Erythroblast (primary cell): Measurements from ENCODE around the gene PTPRA.
A peak's percentile ranks its signal among the peaks of the same experiment; 100 is the strongest.
"Not testable (repeated sequence)": the region's sequence is repeated elsewhere in the genome, so short reads cannot be mapped to it uniquely, and the experiment has no call there.

Experiments used
- DNase-seq, 2 experiments: peaks; one replicate each; lab custom pipeline; 2025; lab: John Stamatoyannopoulos, UW
- GATA1 ChIP-seq: IDR thresholded peaks from 2 replicates; pipeline ENCODE4 v1.6.1; 2011; ENCODE audit warnings: low read depth, mild to moderate bottlenecking, control low read depth, low read length, moderate library complexity
- POLR2A ChIP-seq: IDR thresholded peaks from 2 replicates; pipeline ENCODE4 v1.6.1; 2011; ENCODE audit warnings: mild to moderate bottlenecking, low read length

PTPRA gene

GRCh38 chr20:2873010-2873746 is at the start of gene PTPRA:
Gene PTPRA, plus strand, starts transcription at chr20:2873481. Its CDS starts 90,797 bp downstream, at chr20:2964278.
- DNase-seq = peak; percentile 95 to 96
- TF ChIP-seq POLR2A = peak; percentile 99
- TF ChIP-seq GATA1 = no peak

- no peak for TF ChIP-seq GATA1
- no peak for TF ChIP-seq POLR2A
- no peak for DNase-seq
Observed at GRCh38 chr20:2825761-2826160, 47.5 kb upstream of the PTPRA start.

DNA sequence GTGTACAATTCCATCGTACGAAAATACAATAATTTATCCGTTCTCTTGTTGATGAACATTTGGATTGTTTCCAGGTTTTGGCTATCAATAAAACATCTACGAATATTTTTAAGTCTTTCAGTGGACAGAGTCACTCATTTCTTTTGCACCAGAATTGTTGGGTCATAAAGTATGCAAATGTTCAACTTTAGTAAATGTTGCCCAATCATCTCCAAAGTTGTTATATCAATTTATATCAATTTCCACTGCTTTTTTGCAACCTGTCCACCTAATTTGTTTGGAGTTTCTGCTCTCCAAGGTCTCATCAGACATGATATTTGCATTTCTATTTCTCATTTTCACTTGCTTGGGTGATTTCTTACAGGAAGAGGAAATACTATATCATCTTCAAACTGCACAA is 46.6 kb upstream of the PTPRA start:
- TF ChIP-seq POLR2A = no peak
- no peak for TF ChIP-seq GATA1
- no peak for DNase-seq

DNA sequence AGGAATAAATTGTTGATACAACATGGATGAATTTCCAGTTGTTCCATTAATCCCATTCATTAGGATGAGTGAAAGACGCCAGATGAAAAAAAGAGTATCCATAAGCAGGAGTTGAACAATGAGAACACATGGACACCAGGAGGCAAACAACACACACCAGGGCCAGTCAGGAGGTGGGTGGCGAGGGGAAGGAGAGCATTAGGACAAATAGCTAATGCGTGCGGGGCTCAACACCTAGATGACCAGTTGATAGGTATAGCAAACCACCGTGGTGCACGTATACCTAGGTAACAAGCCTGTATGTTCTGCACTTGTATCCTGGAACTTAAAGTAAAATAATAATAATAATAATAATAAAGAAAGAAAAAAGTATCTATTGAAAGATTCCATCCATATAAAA is 43.9 kb upstream of the PTPRA start:
- TF ChIP-seq GATA1 = no peak
- no peak for TF ChIP-seq POLR2A
- no peak for DNase-seq

GRCh38 chr20:2831206-2831605 is 42.1 kb upstream of the PTPRA start:
- DNase-seq = not testable (repeated sequence)

DNA sequence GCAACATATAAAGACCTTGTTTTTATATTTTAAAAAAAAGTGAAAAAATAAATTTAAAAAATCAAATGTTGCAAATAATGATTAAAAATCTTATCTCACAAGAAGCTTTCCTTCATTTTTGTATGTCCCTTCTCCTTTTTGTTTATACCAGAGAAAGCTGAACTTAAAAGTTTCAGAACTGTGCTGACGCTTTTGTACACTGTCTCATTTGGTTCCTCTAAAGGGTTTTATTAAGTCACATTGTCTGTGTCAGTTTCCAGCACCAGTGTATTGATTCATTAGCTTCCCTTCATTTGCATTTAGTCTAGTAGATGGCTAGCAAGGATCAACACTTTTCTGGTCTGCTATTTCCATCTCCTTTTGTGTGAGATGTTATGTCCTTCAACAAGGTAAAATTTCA is 39.5 kb upstream of the PTPRA start:
- no peak for DNase-seq
- TF ChIP-seq GATA1 = no peak
- no peak for TF ChIP-seq POLR2A

DNA sequence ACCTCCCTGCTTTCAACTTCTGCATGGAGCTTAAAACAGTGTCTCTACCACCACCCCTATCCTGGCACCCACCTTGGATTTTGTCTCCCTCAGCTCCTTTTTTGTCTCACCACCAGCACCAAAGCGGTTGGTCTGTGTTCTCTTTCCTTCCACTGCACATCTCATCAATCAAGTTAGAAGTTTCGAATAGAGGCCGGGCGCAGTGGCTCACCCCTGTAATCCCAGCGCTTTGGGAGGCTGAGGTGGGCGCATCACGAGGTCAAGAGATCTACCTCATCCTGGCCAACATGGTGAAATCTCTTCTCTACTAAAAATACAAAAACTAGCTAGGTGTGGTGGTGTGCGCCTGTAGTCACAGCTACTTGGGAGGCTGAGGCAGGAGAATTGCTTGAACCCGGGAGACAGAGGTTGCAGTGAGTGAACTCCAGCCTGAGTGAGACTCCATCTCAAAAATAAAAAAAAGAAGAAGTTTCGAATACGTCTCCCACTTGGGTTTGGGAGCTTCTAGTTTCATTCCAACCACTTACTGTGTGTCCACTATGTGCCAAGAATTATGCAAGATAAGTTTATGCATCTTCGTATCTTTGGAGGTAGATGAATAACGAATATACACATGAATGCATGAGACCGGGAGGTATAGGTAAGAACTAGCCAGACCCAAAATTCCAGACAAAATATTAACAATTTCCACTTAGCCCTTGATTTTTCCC is 38.7 kb upstream of the PTPRA start:
- TF ChIP-seq POLR2A (no peak), GATA1 (no peak)
- no peak for DNase-seq

DNA sequence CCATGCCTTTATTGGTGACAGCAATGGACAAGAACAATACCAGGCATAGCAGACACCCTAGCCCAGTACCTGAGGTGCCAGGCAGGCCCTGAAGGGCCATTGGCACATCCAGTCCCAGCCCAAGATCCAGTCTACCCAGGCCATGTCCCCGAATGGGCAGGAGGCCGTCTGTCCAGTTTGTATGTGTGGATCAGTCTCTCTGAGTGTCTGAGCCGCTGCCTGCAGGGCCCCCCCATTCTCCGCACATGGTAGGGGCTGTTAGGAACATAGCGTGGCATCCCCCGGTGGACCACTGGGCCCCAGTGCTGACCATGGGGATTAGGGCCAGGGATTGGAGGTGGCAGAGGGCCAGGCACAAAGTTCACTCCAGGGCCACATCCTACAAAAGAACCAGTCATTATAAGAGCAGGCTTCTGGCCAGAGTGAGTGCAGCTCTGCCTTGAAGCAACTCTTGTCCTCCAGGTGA is 37.9 kb upstream of the PTPRA start:
- TF ChIP-seq GATA1 (no peak), POLR2A (no peak)
- DNase-seq = no peak

GRCh38 chr20:2836035-2836434 is 37.2 kb upstream of the PTPRA start:
- no peak for DNase-seq
- TF ChIP-seq GATA1 (no peak), POLR2A (no peak)

DNA sequence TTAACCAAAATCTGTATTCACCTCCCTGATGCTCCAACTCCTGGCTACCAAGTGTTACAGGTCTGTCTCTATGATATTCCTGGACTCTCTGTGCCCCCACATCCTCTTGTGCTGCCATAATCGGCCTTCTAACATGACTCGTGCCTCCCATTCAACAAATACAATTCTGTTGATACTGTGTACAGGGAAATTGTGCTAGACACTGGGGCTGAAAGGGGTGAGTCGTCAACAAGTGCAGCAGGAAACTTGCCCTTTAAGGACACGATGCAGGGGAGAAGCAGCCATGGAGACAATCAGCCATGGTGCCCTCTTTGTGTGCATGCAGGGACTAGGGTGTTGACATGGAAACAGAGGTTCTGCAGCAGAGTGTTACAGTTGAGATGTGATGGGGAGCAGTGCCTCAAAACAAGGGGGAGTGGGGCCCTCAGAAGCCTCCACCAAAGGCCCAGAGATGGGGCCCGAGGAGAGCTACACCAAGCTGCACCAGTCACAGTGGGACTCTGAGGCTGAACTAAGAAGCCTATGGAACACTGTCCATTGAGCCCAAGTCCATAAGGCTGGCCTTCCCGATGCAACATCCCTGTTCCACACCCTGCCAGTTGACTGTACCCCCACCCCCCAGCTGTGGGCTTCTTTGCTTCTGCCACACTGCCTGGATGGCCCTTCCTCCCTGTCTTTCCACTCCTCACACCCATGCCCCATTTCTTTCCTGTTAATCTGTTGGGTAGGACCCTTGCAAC is 35.9 kb upstream of the PTPRA start:
- DNase-seq = no peak
- TF ChIP-seq GATA1 (no peak), POLR2A (no peak)

- no peak for TF ChIP-seq POLR2A
- TF ChIP-seq GATA1 = no peak
- no peak for DNase-seq
Observed at GRCh38 chr20:2838170-2838797, 35.0 kb upstream of the PTPRA start.

GRCh38 chr20:2838847-2839671 is 34.2 kb upstream of the PTPRA start:
- DNase-seq = no peak
- TF ChIP-seq POLR2A (no peak), GATA1 (no peak)

DNA sequence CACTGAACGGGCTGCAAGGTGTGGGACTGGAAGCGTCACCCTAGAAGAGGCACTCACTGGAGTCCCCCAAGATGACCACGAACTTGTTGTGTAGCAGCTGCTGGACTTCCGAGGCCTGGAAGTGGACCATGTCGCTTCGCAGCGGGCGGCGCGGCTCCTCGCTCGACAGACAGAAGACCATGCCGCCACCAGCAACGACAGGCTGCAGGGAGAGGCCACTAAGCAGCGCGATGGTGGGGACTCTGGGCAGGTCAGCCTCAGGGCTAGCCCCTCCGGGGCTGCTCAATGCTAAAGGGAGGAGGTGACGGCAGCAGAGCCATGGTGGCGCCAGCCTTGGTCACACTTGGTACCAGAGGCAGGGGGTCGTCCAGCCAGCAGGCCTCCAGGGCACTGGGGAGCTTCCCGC is 33.5 kb upstream of the PTPRA start:
- no peak for TF ChIP-seq POLR2A
- no peak for TF ChIP-seq GATA1
- no peak for DNase-seq
